GM19240 (cell line): ENCODE data around the gene RAB7B.
A peak's percentile ranks its signal among the peaks of the same experiment; 100 is the strongest.

Experiments
- DNase-seq: peaks from one replicate; pipeline ENCODE4 v3.0.0; 2011; ENCODE audit warnings: low spot score; ENCODE audit not compliant: insufficient read length

RAB7B gene

GRCh38 chr1:205950826-205951549 is 52.2 kb downstream of the RAB7B start:
- no peak for DNase-seq

GRCh38 chr1:205950280-205950679 is 52.9 kb downstream of the RAB7B start:
- DNase-seq, result no peak

GRCh38 chr1:205949753-205950152 is 53.4 kb downstream of the RAB7B start:
- DNase-seq, result no peak

- no peak for DNase-seq
Measured at GRCh38 chr1:205948886-205949285, 54.3 kb downstream of the RAB7B start.

GRCh38 chr1:205948039-205948438 is 55.2 kb downstream of the RAB7B start:
- DNase-seq, result no peak

GRCh38 chr1:205947024-205947423 is 56.2 kb downstream of the RAB7B start:
- DNase-seq, result no peak

- no peak for DNase-seq
Measured at GRCh38 chr1:205945069-205945468, 58.1 kb downstream of the RAB7B start.

- DNase-seq, result no peak
Measured at GRCh38 chr1:205944525-205944924, 58.7 kb downstream of the RAB7B start.

- no peak for DNase-seq
Measured at GRCh38 chr1:205943245-205943644, 60.0 kb downstream of the RAB7B start, which contains the start of gene SLC26A9. SLC26A9 (minus strand) TSS chr1:205943456; CDS start chr1:205935820, 7,636 bp downstream.

- no peak for DNase-seq
Measured at GRCh38 chr1:205942631-205943159, 60.5 kb downstream of the RAB7B start.

GRCh38 chr1:205940710-205941109 is 62.5 kb downstream of the RAB7B start:
- no peak for DNase-seq

GRCh38 chr1:205939690-205940330 is 63.4 kb downstream of the RAB7B start:
- DNase-seq, result peak; percentile 21

- no peak for DNase-seq
Measured at GRCh38 chr1:205938682-205939081, 64.5 kb downstream of the RAB7B start.

- no peak for DNase-seq
Measured at GRCh38 chr1:205936846-205937586, 66.2 kb downstream of the RAB7B start.

GRCh38 chr1:205936311-205936710 is 66.9 kb downstream of the RAB7B start:
- DNase-seq, result no peak

- no peak for DNase-seq
Measured at GRCh38 chr1:205935869-205936268, 67.3 kb downstream of the RAB7B start.

- DNase-seq, result no peak
Measured at GRCh38 chr1:205934788-205935187, 68.4 kb downstream of the RAB7B start.

GRCh38 chr1:205933671-205934618 is 69.2 kb downstream of the RAB7B start:
- no peak for DNase-seq

- DNase-seq, result no peak
Measured at GRCh38 chr1:205932776-205933175, 70.4 kb downstream of the RAB7B start.

GRCh38 chr1:205930799-205931281 is 72.4 kb downstream of the RAB7B start:
- DNase-seq, result no peak

GRCh38 chr1:205930195-205930577 is 73.0 kb downstream of the RAB7B start:
- no peak for DNase-seq
